ENCODE data around the gene CREB5. TPM values are rescaled to one million over a fixed set of nuclear protein-coding genes. Genes with fewer than 3 reads are reported as not detected.

The CREB5 gene
- total RNA-seq, 1 experiment from 2014 or later, result 0.49 TPM

GRCh38 chr7:28605427-28606085 lies 193.2 kb downstream of the CREB5 start:
- Histone ChIP-seq H3K36me3 (ENCODE audit: control insufficient read depth in 1 of 2, insufficient read depth in 2 of 2, low read length in 2 of 2) (no peaks in the 10 kb centered on the region), H3K79me2 (ENCODE audit: insufficient read depth, low read length) (no peaks in the 10 kb centered on the region), H3K27ac (ENCODE audit: low read depth, low read length) (no peak overlapping the region), H3K4me3 (replicated peaks in 1 of 2; ENCODE audit: low read depth in 1 of 2, low read length in 2 of 2) (no peak overlapping the region), H3K27me3 (ENCODE audit: insufficient read depth, low read length) (no peaks in the 10 kb centered on the region), H3K4me2 (ENCODE audit: low read length) (no peak overlapping the region), H3K9me2 (ENCODE audit: insufficient read depth) (no peaks in the 10 kb centered on the region), H3K9ac (ENCODE audit: low read length) (no peak overlapping the region), H3K9me3 (ENCODE audit: control insufficient read depth in 1 of 2, insufficient read depth in 1 of 2, low read depth in 1 of 2, low read length in 2 of 2) (no peaks in the 10 kb centered on the region), H3K4me1 (ENCODE audit: control insufficient read depth in 1 of 2, insufficient read depth in 2 of 2, low read length in 2 of 2) (no peaks in the 10 kb centered on the region), H2AFZ (ENCODE audit: low read depth, low read length, poor library complexity, severe bottlenecking) (no peak overlapping the region), H4K20me1 (ENCODE audit: insufficient read depth) (no peaks in the 10 kb centered on the region)
- DNase-seq (ENCODE audit: low read depth, low spot score) (no peak), ATAC-seq (no peak)
- BruUV-seq (replicated peaks), result no TSS peak
- intact Hi-C loops (cut with micrococcal nuclease), result no loop called here
- ChIA-PET CTCF (no interaction called here), RAD21 (ENCODE audit: low non-redundant PET in 1 of 2, low total read pairs in 2 of 2, uncharacterized antibody in 2 of 2, unreplicated experiment in 2 of 2) (no interaction called here), POLR2A (no interaction called here)
- TF ChIP-seq ZBTB33 (IDR thresholded peaks at IDR 0.05; ENCODE audit: extremely low read depth, insufficient replicate concordance, low read length), result no peak

- no peak overlapping the region for H2AFZ ChIP-seq (ENCODE audit: low read depth, low read length, poor library complexity, severe bottlenecking)
- ChIA-PET RAD21 (ENCODE audit: low non-redundant PET in 1 of 2, low total read pairs in 2 of 2, uncharacterized antibody in 2 of 2, unreplicated experiment in 2 of 2) (no interaction called here), CTCF (no interaction called here), POLR2A (no interaction called here)
- no peaks in the 10 kb centered on the region for H4K20me1 ChIP-seq (ENCODE audit: insufficient read depth)
- H3K4me1 ChIP-seq (ENCODE audit: control insufficient read depth in 1 of 2, insufficient read depth in 2 of 2, low read length in 2 of 2), result peaks cover 0 to 7% of the 10 kb centered on the region in 2 experiments; a peak in 1 of 4 replicates
- H3K36me3 ChIP-seq (ENCODE audit: control insufficient read depth in 1 of 2, insufficient read depth in 2 of 2, low read length in 2 of 2), result no peaks in the 10 kb centered on the region
- DNase-seq (ENCODE audit: low read depth, low spot score), result no peak
- no peak overlapping the region for H3K27ac ChIP-seq (ENCODE audit: low read depth, low read length)
- no peak overlapping the region for H3K9ac ChIP-seq (ENCODE audit: low read length)
- intact Hi-C loops (cut with micrococcal nuclease), result no loop called here
- no peak for ATAC-seq
- BruUV-seq (replicated peaks), result no TSS peak
- H3K27me3 ChIP-seq (ENCODE audit: insufficient read depth, low read length), result no peaks in the 10 kb centered on the region
- no peak overlapping the region for H3K4me3 ChIP-seq (replicated peaks in 1 of 2; ENCODE audit: low read depth in 1 of 2, low read length in 2 of 2)
- H3K9me3 ChIP-seq (ENCODE audit: control insufficient read depth in 1 of 2, insufficient read depth in 1 of 2, low read depth in 1 of 2, low read length in 2 of 2), result no peaks in the 10 kb centered on the region
- H3K9me2 ChIP-seq (ENCODE audit: insufficient read depth), result no peaks in the 10 kb centered on the region
- no peaks in the 10 kb centered on the region for H3K79me2 ChIP-seq (ENCODE audit: insufficient read depth, low read length)
- H3K4me2 ChIP-seq (ENCODE audit: low read length), result no peak overlapping the region
- TF ChIP-seq YY1 (IDR thresholded peaks at IDR 0.05; ENCODE audit: extremely low read depth, insufficient replicate concordance, low read depth, low read length) (no peak), POLR2A (IDR thresholded peaks at IDR 0.05; ENCODE audit: borderline replicate concordance, extremely low read depth, insufficient read depth, insufficient read length) (no peak), MAX (IDR thresholded peaks at IDR 0.05) (no peak), ZNF274 (IDR thresholded peaks at IDR 0.05; ENCODE audit: low read depth, low read length) (no peak), ELF1 (IDR thresholded peaks at IDR 0.05; ENCODE audit: borderline replicate concordance, low read depth) (no peak), SP1 (IDR thresholded peaks at IDR 0.05; ENCODE audit: low read depth) (no peak), ATF3 (IDR thresholded peaks at IDR 0.05) (no peak), EZH2phosphoT487 (IDR thresholded peaks at IDR 0.05; ENCODE audit: borderline replicate concordance) (no peak), JUND (IDR thresholded peaks at IDR 0.05) (no peak), SRF (IDR thresholded peaks at IDR 0.05; ENCODE audit: low read depth) (no peak), REST (IDR thresholded peaks at IDR 0.05; ENCODE audit: low read depth) (no peak), SIN3A (IDR thresholded peaks at IDR 0.05; ENCODE audit: low read depth) (no peak)
Measured at GRCh38 chr7:28606421-28606820, 194.1 kb downstream of the CREB5 start.
